Aorta (tissue), 5 donors: ENCODE data around the gene IGF2BP1. TPM values are rescaled to one million over a fixed set of nuclear protein-coding genes. Genes with fewer than 3 reads are reported as not detected.

Experiments used
- ATAC-seq: fragments of 200-7000 bp; cut with Tn5 transposase; one replicate; pipeline ENCODE4 v1.9.1; 2022; ENCODE audit warnings: moderate library complexity; ENCODE audit not compliant: low FRiP score
- DNase-seq, 2 donors: peaks; one replicate each; pipeline ENCODE4 v3.0.0-alpha.2; 2020
- H3K27ac ChIP-seq, 2 donors: one replicate each; pipeline ENCODE4 v1.5.1; 2013; ENCODE audit warnings: low read length in 2 of 2, mild to moderate bottlenecking in 2 of 2, moderate library complexity in 2 of 2, control low read depth in 1 of 2, inconsistent platforms in 1 of 2, low read depth in 1 of 2
- H3K27me3 ChIP-seq, 2 donors: one replicate each; pipeline ENCODE4 v1.6.1; 2013; ENCODE audit warnings: control low read depth in 1 of 2, low read length in 1 of 2, mild to moderate bottlenecking in 1 of 2, moderate library complexity in 1 of 2; ENCODE audit not compliant: insufficient read depth in 2 of 2, control insufficient read depth in 1 of 2
- H3K36me3 ChIP-seq, 2 donors: one replicate each; pipeline ENCODE4 v1.6.1; 2013; ENCODE audit warnings: control low read depth in 1 of 2, low read length in 1 of 2, mild to moderate bottlenecking in 1 of 2; ENCODE audit not compliant: insufficient read depth in 2 of 2, control insufficient read depth in 1 of 2
- H3K4me1 ChIP-seq, 2 donors: one replicate each; pipeline ENCODE4 v1.6.1; 2013; ENCODE audit warnings: low read length in 2 of 2, control low read depth in 1 of 2, mild to moderate bottlenecking in 1 of 2, moderate library complexity in 1 of 2; ENCODE audit not compliant: insufficient read depth in 2 of 2, control insufficient read depth in 1 of 2
- H3K4me3 ChIP-seq, 2 donors: one replicate each; pipeline ENCODE4 v1.5.1; 2013; ENCODE audit warnings: low read length in 2 of 2, control low read depth in 1 of 2, mild to moderate bottlenecking in 1 of 2
- H3K9me3 ChIP-seq: one replicate; pipeline ENCODE4 v1.6.1; 2013; ENCODE audit warnings: mild to moderate bottlenecking, low read length; ENCODE audit not compliant: control insufficient read depth
- WGBS, 2 donors: extraction: QIAGEN DNeasy Blood & Tissue Kit; methylation state at CpG; one replicate each; pipeline ENCODE4 v1.1.7; 2013; 5-methylcytosine and 5-hydroxymethylcytosine counted together
- intact Hi-C, 2 donors: fragments of 100-400 bp; cut with DNase I; formaldehyde crosslinking; loops; one replicate each; pipeline versions ENCODE4 v1.14.2 to v1.15.0; 2022
- polyA plus RNA-seq, 2 donors: library from polyadenylated mRNA; stranded (reverse); fragments of 200-250 nt; gene quantifications; one replicate each; pipeline ENCODE4 v1.2.3, GENCODE V29; 2013
- total RNA-seq, 2 donors: library from RNA; stranded (reverse); fragmentation: NEBNext Ultra II Directional; extraction: Animal tissue kit (Norgen Biotek cat#: 25700); gene quantifications; one replicate each; pipeline ENCODE4 v1.2.1, GENCODE V29; 2021
- donor health status: healthy with polysubstance abuse.
- donor health status: Bipolar disorder and iron deficiency.
- donor health status: DM: no; HTN: no; CAD: no.
- donor health status: DM: no; HTN: no; CAD: no.
- donor health status: DM: yes; HTN: yes; CAD: no.

Gene IGF2BP1
- total and polyA plus RNA-seq, 4 donors = 0.13 to 0.29 TPM; not detected in 2

DNA sequence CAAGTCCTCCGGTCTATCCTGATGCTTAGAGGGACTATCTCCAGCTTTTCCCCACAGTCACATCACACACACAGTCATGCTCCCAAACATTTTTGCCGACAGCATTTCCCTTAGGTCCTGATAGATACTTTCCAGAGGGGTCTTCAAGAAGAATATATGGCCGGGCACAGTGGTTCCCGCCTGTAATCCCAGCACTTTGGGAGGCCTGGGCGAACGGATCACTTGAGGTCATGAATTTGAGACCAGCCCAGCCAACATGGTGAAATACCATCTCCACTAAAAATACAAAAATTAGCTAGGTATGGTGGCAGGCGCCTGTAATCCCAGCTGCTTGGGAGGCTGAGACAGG, 24.5 kb upstream of the IGF2BP1 start:
- 62% methylated on average over 7 of the region's 7 CpGs for WGBS, 2 donors
- intact Hi-C loops = no loop called here
- H3K27ac ChIP-seq = no peak overlapping the region

DNA sequence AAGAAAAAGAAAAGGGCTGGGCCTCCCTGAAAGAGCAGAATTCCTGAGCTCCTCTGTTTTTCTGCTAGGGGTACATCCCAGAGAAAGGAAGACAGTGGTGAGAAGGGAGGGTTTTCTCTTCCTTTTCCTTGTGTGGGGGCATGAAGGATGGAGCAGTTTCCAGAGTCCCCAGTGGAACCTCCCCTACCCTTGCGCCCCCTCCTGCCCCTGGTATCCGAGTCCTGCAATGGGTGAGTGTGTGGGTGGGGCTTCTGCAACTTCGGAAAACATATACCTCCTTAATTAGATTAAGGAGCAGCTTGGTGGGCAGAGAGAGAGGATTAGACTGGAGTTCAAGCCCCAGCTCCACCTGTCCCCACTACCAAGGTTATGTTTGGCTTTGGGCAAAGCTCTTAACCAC, 23.4 kb upstream of the IGF2BP1 start:
- ATAC-seq = no peak

More for the DNA sequence above, 24.5 kb upstream of the IGF2BP1 start:
- DNase-seq (no peak), ATAC-seq (no peak)
- H3K4me3 ChIP-seq = no peak overlapping the region
- H3K36me3 ChIP-seq = no peaks in the 10 kb centered on the region
- H3K4me1 ChIP-seq = no peaks in the 10 kb centered on the region
- H3K9me3 ChIP-seq = no peaks in the 10 kb centered on the region
- H3K27me3 ChIP-seq = no peaks in the 10 kb centered on the region

DNA sequence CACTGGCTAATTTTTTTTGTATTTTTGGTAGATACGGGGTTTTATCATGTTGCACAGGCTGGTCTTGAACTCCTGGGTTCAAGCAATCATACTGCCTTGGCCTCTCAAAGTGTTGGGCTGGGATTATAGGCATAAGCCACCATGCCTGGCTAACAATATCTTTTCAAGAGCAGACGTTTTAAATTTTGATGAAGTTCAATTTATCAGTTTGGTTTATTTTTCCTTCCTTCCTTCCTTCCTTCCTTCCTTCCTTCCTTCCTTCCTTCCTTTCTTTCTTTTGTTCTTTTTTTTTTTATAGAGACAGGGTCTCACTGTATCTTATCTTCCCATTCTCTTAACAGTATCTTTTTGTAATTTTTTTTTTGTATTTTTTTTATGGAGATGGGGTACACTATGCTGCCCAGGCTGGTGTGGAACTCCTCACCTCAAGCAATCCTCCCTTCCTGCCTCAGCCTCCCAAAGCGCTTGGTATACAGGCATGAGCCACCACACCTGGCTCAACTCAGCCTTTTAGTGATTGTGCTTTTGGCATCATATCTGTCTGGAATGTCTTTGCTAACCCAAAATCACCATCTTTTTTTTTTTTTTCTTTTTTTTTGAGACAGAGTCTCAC, 15.2 kb upstream of the IGF2BP1 start:
- ATAC-seq (no peak), DNase-seq (no peak)
- no peaks in the 10 kb centered on the region for H3K4me1 ChIP-seq
- intact Hi-C loops = no loop called here
- no peak overlapping the region for H3K4me3 ChIP-seq
- WGBS, 2 donors = 76 to 77% methylated on average over 3 of the region's 3 CpGs
- peaks cover 2% of the 10 kb centered on the region for H3K9me3 ChIP-seq
- no peaks in the 10 kb centered on the region for H3K27me3 ChIP-seq
- no peak overlapping the region for H3K27ac ChIP-seq
- H3K36me3 ChIP-seq = no peaks in the 10 kb centered on the region

More for the DNA sequence above, 23.4 kb upstream of the IGF2BP1 start:
- Histone ChIP-seq H3K27me3 (no peaks in the 10 kb centered on the region), H3K9me3 (no peaks in the 10 kb centered on the region), H3K27ac (no peak overlapping the region), H3K36me3 (no peaks in the 10 kb centered on the region), H3K4me3 (no peak overlapping the region), H3K4me1 (no peaks in the 10 kb centered on the region)
- intact Hi-C loops = no loop called here
- no peak for DNase-seq
- 78 to 81% methylated on average over 3 of the region's 3 CpGs for WGBS, 2 donors

DNA sequence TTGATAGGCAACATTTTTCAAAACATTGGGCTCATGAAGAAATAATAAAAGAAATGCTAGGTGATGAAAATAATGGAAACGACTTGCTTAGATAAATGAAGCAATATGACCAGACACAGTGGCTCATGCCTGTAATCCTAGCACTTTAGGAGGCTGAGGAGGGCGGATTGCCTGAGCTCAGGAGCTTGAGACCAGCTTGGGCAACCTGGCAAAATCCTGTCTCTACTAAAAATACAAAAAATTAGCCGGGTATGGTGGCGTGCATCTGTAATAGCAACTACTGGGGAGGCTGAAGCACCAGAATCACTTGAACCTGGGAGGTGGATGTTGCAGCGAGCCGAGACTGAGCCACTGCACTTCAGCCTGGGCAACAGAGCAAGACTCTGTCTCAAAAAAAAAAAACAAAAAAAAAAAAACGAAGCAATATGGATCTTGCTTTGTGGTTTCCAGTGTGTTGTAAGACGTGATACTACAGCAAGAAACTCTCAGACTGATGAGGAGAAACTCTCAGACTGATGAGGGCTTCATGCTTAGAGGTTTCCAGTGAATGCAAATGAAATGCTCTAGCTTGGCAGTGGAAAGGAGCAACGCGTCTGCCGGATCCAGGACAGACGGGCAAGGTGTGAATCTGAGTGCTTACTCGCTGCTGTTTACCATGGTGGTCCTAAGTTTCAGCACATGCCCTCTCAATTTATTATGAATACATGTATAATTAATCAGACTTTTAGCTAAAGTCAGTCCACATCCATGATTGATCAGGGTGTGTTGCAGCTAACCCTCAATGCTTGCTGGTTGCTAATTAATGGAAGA, 11.5 kb upstream of the IGF2BP1 start:
- Histone ChIP-seq H3K4me1 (no peaks in the 10 kb centered on the region), H3K27me3 (peaks cover 0 to 1% of the 10 kb centered on the region in 2 donors), H3K9me3 (peaks cover 2% of the 10 kb centered on the region), H3K27ac (no peak overlapping the region), H3K36me3 (no peaks in the 10 kb centered on the region), H3K4me3 (no peak overlapping the region)
- DNase-seq (no peak), ATAC-seq (no peak)
- 69 to 72% methylated on average over 12 to 13 of the region's 13 CpGs for WGBS, 2 donors
- intact Hi-C loops = no loop called here

DNA sequence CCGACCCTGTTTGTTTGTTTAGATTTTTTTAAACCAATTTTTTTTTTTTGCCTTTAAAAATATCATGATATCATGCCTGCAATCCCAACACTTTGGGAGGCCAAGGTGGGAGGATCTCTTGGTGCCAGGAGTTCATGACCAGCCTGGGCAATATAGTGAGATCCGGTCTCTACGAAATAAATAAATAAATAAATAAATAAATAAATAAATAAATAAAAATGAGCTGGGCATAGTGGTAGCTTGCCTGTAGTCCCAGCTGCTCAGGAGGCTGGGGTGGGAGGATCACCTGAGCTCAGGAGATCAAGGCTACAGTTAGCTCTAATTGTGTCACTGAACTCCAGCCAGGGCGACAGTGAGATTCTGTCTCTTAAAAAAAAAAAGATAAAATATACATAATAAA, 8.1 kb upstream of the IGF2BP1 start:
- no peaks in the 10 kb centered on the region for H3K4me1 ChIP-seq
- peaks cover 0 to 1% of the 10 kb centered on the region in 2 donors for H3K27me3 ChIP-seq
- H3K9me3 ChIP-seq = no peaks in the 10 kb centered on the region
- intact Hi-C loops = no loop called here
- H3K36me3 ChIP-seq = no peaks in the 10 kb centered on the region
- DNase-seq (no peak), ATAC-seq (no peak)
- H3K27ac ChIP-seq = no peak overlapping the region
- H3K4me3 ChIP-seq = no peak overlapping the region
- 84 to 86% methylated on average over 4 of the region's 4 CpGs for WGBS, 2 donors

DNA sequence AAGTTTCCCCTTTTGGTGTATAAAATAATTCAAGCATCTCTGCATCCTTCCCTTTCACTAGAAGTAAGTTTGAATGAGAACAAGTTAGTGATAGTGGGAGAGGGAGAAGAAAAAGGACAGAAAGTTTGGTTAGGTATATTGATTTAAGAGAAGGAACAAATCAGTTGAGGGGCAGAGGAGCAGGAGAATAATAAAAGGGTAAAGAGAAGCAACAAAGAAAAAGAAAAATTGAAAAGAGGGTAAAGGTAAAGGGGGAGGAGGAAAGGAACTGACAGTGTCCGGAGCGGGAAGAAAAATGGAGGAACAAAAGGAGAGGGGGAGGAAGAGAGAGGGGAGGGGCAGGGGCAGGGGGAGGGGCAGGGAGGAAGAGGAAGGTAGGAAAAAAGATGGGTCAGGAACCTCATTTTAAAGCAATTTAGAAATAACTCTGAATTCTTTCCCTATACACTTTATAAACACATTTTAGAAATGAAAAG, 6.3 kb upstream of the IGF2BP1 start:
- no peak overlapping the region for H3K4me3 ChIP-seq
- 35 to 38% methylated on average over 2 of the region's 2 CpGs for WGBS, 2 donors
- no peak for DNase-seq
- no peak for ATAC-seq
- H3K27me3 ChIP-seq = peaks cover 0 to 1% of the 10 kb centered on the region in 2 donors
- H3K27ac ChIP-seq = no peak overlapping the region
- no peaks in the 10 kb centered on the region for H3K9me3 ChIP-seq
- H3K36me3 ChIP-seq = no peaks in the 10 kb centered on the region
- H3K4me1 ChIP-seq = no peaks in the 10 kb centered on the region
- intact Hi-C loops = no loop called here

DNA sequence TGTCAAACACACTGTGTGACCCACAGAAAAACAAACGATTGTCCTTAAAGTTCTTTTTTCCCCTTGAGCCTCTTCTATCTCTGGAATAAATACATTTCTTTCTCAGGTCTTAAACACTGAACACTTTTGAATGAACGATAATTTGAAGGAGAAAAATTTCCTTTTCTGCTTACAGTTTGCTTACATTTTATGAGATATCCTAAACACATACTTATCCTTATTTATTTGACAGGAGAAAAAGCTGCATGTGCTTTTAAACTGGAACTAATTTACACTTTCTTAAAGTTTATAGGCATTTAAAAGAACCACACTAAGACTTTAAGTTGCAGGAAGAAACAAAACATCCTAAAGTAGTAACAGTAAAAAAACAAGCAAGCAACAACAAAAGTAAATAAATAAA, 4.7 kb upstream of the IGF2BP1 start:
- no peak overlapping the region for H3K27ac ChIP-seq
- peaks cover 0 to 1% of the 10 kb centered on the region in 2 donors for H3K27me3 ChIP-seq
- H3K36me3 ChIP-seq = no peaks in the 10 kb centered on the region
- no peaks in the 10 kb centered on the region for H3K9me3 ChIP-seq
- 42 to 47% methylated on average over 2 of the region's 2 CpGs for WGBS, 2 donors
- no peaks in the 10 kb centered on the region for H3K4me1 ChIP-seq
- intact Hi-C loops = no loop called here
- no peak for DNase-seq
- no peak for ATAC-seq
- H3K4me3 ChIP-seq = no peak overlapping the region

DNA sequence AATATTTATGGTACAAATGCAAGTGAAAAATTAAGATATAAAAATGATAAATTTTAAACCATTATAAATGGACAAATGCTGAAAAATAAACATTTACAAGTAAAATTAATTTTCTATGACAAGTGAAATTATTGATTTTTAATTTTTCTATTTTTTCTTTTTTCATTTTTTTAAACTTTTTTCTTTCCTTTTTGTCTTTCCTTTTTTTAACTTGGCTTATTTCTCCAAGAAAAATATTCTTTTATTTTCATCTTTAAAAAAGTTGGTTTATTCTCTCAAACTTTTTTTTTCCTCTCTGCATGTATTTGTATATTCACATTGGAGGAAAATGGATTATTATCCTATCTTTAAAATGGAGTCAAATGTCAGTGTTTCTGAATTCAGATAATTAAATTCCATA, 3.9 kb upstream of the IGF2BP1 start:
- ATAC-seq (no peak), DNase-seq (no peak)
- H3K4me3 ChIP-seq = no peak overlapping the region
- no peaks in the 10 kb centered on the region for H3K36me3 ChIP-seq
- H3K4me1 ChIP-seq = no peaks in the 10 kb centered on the region
- intact Hi-C loops = no loop called here
- no peaks in the 10 kb centered on the region for H3K9me3 ChIP-seq
- peaks cover 0 to 1% of the 10 kb centered on the region in 2 donors for H3K27me3 ChIP-seq
- no peak overlapping the region for H3K27ac ChIP-seq

DNA sequence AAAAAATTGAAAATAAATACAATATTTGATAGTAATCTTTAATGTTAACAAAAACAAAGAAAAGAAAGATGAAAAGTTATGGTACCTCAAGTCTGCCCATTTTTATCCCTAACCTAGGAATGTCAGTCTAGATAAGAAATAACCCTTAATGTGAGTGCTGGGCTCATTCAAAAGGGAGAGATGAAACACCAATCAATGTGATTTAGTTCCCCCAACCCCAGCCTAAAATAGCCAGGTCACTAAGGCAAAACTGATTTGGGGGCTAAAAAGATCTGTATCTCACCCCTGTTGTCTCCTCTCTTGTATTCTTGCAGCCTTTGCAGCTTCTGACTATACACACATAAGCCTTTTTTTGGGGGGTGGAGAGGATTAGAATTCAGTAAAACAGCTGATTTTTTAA, 3.2 kb upstream of the IGF2BP1 start:
- no peak overlapping the region for H3K27ac ChIP-seq
- no peaks in the 10 kb centered on the region for H3K4me1 ChIP-seq
- DNase-seq (no peak), ATAC-seq (no peak)
- no peak overlapping the region for H3K4me3 ChIP-seq
- H3K36me3 ChIP-seq = no peaks in the 10 kb centered on the region
- intact Hi-C loops = no loop called here
- peaks cover 0 to 1% of the 10 kb centered on the region in 2 donors for H3K27me3 ChIP-seq
- no peaks in the 10 kb centered on the region for H3K9me3 ChIP-seq
